ENCODE measurements around the gene ACP7.
A peak's percentile ranks its signal among the peaks of the same experiment; 100 is the strongest.
"Not testable (repeated sequence)": the region's sequence is repeated elsewhere in the genome, so short reads cannot be mapped to it uniquely, and the experiment has no call there.

The ACP7 gene

GRCh38 chr19:39110263-39110967, 26.2 kb downstream of the ACP7 start:
- DNase-seq, result no peak

GRCh38 chr19:39111593-39112199, 27.5 kb downstream of the ACP7 start:
- no peak for DNase-seq

GRCh38 chr19:39112338-39112890, 28.2 kb downstream of the ACP7 start:
- DNase-seq, result no peak

- no peak for DNase-seq
Measured at GRCh38 chr19:39113199-39113598, 29.0 kb downstream of the ACP7 start.

- no peak for DNase-seq
Measured at GRCh38 chr19:39115105-39115847, 31.1 kb downstream of the ACP7 start.

GRCh38 chr19:39117023-39117422, 32.9 kb downstream of the ACP7 start:
- DNase-seq, result not testable (repeated sequence)

GRCh38 chr19:39119830-39120229, 35.7 kb downstream of the ACP7 start:
- DNase-seq, result no peak

- no peak for DNase-seq
Measured at GRCh38 chr19:39122934-39123731, 39.0 kb downstream of the ACP7 start.

- DNase-seq, result no peak
Measured at GRCh38 chr19:39124136-39124764, 40.1 kb downstream of the ACP7 start.

- no peak for DNase-seq
Measured at GRCh38 chr19:39125199-39125553, 41.0 kb downstream of the ACP7 start.

- peak; percentile 94 to 98 for DNase-seq
Measured at GRCh38 chr19:39125554-39126311, 41.6 kb downstream of the ACP7 start, which contains the start of gene PAK4. PAK4 (plus strand) TSS chr19:39125786; CDS start chr19:39169554, 43,768 bp downstream.

GRCh38 chr19:39126312-39127187, 42.4 kb downstream of the ACP7 start:
- no peak for DNase-seq

- no peak for DNase-seq
Measured at GRCh38 chr19:39127812-39128515, 43.8 kb downstream of the ACP7 start.

GRCh38 chr19:39128516-39129079, 44.4 kb downstream of the ACP7 start:
- no peak for DNase-seq

- no peak for DNase-seq
Measured at GRCh38 chr19:39129116-39129515, 44.9 kb downstream of the ACP7 start.

GRCh38 chr19:39130337-39131254, 46.4 kb downstream of the ACP7 start:
- DNase-seq, result no peak

GRCh38 chr19:39131255-39131755, 47.1 kb downstream of the ACP7 start:
- no peak for DNase-seq

- no peak for DNase-seq
Measured at GRCh38 chr19:39132344-39132969, 48.3 kb downstream of the ACP7 start.
